Stimulated activated CD4-positive, alpha-beta T cell treated with anti-CD3 and anti-CD28 coated beads, Interleukin-12 subunit alpha, Interleukin-12 subunit beta, amount 100 ng/mL, for 48 hours (primary cell): Measurements from ENCODE around the gene CAMTA2.

Experiments
- DNase-seq, 3 donors: peaks; one replicate each; pipeline ENCODE4 v3.0.0-alpha.2; 2020; ENCODE audit warnings: low read depth in 2 of 3, low spot score in 1 of 3

The CAMTA2 gene

GRCh38 chr17:4968486-4969046 lies 18.9 kb downstream of the CAMTA2 start:
- peak in 1 of 3 donors; percentile 26 for DNase-seq

- peak; percentile 90 to 95 (median 91) for DNase-seq
These were observed 19.7 kb downstream of the CAMTA2 start, which contains the start of gene SPAG7 for GRCh38 chr17:4967539-4968485. Gene SPAG7, minus strand, starts transcription at chr17:4967817. Its CDS starts 13 bp downstream, at chr17:4967804.

GRCh38 chr17:4966844-4967538 lies 20.5 kb downstream of the CAMTA2 start:
- DNase-seq = peak; percentile 88 to 93 (median 91)

- no peak for DNase-seq
These were observed 22.0 kb downstream of the CAMTA2 start for GRCh38 chr17:4965311-4965986.

- no peak for DNase-seq
These were observed 27.1 kb downstream of the CAMTA2 start for GRCh38 chr17:4960279-4960922.

GRCh38 chr17:4959261-4959965 lies 28.1 kb downstream of the CAMTA2 start:
- DNase-seq = no peak

- no peak for DNase-seq
These were observed 29.4 kb downstream of the CAMTA2 start for GRCh38 chr17:4958102-4958501.

GRCh38 chr17:4956493-4957061 lies 30.9 kb downstream of the CAMTA2 start:
- DNase-seq = no peak

GRCh38 chr17:4955091-4955490 lies 32.4 kb downstream of the CAMTA2 start:
- DNase-seq = no peak

GRCh38 chr17:4953451-4953961 lies 34.0 kb downstream of the CAMTA2 start:
- DNase-seq = no peak

GRCh38 chr17:4951486-4951885 lies 36.0 kb downstream of the CAMTA2 start:
- DNase-seq = no peak

GRCh38 chr17:4950746-4951204 lies 36.7 kb downstream of the CAMTA2 start, which contains the start of gene ENO3:
Gene ENO3, plus strand, starts transcription at chr17:4951119. Its CDS starts 711 bp downstream, at chr17:4951830.
- DNase-seq = no peak

GRCh38 chr17:4950075-4950745 lies 37.3 kb downstream of the CAMTA2 start:
- peak in 1 of 3 donors; percentile 17 for DNase-seq

- DNase-seq = peak in 2 of 3 donors; percentile 66 to 74
These were observed 38.0 kb downstream of the CAMTA2 start for GRCh38 chr17:4949321-4950074.

- peak in 2 of 3 donors; percentile 68 to 76 for DNase-seq
These were observed 38.5 kb downstream of the CAMTA2 start for GRCh38 chr17:4948931-4949320.

GRCh38 chr17:4948166-4948930 lies 39.1 kb downstream of the CAMTA2 start, which contains the start of gene PFN1:
Gene PFN1, minus strand, starts transcription at chr17:4948530. Its CDS starts 136 bp downstream, at chr17:4948394.
- peak; percentile 88 to 90 (median 89) for DNase-seq
